NOMO-1 treated with DMSO at 0.1 percent for 48 hours (cell line): ENCODE measurements around the gene C1QTNF3.
"Not testable (repeated sequence)": the region's sequence is repeated elsewhere in the genome, so short reads cannot be mapped to it uniquely, and the experiment has no call there.

ENCODE experiments used
- DNase-seq: peaks from one replicate; lab custom pipeline; 2025; ENCODE audit not compliant: unreplicated experiment; lab: John Stamatoyannopoulos, UW

The C1QTNF3 gene

DNA sequence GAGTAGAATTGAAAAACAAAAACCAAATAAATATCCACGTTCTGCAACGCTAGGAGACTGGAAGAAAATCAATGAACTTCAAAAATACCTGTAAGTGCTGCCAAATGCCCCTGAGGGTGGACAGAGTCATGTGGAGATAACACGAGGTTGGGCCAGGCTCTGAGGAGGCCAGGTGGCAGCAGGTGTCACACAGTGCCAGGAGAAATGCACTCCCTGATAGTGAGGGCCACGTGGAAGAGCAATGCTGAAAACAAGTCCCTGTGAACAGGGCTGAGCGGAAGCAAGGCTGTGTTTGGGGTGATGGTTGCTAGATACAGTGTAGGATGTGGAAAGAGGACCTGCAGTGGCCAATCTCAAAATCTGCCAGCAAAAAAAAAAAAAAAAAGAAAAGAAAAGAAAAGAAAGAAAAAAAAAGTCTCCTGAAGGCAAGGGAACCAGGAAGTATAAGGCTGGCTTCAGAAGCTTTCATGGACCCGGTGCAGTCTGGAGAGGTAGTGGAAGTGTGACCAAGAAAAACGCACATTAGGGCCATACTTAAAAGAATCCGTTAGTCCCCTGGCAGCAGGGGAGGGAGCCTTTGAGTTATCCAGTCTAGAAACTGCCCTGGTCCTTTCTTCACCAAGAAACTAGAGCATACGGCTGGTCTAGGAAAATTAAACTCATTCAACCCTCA is 16.8 kb downstream of the C1QTNF3 start:
- DNase-seq: no peak

DNA sequence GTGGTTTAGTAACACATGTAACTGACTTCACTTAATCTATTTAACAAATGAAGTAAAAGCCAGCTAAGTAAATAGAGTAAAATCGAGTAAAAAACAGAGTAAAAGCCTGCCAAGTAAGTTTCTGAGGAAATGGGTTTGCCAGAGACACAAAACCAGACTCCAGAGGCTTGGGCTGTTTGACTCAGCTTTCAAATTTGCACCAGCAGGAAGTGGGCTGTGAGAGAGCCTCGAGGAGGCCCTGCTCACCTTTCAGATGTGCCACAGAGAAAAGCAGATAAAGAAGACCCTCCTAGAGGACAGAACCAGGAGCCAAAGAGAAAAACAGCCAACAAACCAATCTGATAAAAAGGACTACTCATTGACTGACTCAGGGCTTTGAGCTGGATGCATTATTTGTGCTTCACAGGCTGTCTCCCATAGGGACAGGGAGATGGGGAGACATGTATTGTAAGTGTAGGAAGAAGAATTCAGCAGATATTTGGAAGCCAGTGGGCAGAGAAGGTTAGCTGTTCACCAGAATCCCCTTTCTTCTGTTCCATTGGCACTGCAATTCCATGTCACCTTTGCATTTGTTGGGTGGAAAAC is 20.8 kb downstream of the C1QTNF3 start:
- no peak for DNase-seq

DNA sequence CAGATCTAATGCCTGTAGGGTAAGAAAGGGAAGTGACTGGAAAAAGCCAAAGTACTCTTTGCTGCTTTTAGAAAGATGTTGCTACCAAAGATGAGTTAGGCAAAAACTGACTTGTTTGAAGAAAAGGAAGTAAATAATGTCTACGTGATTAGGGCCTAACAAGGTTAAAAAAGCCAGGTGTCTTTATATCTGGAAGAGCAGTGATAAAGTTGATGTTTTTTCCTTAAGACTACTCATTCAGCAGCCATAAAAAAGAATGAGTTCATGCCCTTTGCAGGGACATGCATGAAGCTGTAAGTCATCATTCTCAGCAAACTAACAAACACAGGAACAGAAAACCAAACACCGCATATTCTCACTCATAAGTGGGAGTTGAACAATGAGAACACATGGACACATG is 21.7 kb downstream of the C1QTNF3 start:
- peak; percentile 51 for DNase-seq

DNA sequence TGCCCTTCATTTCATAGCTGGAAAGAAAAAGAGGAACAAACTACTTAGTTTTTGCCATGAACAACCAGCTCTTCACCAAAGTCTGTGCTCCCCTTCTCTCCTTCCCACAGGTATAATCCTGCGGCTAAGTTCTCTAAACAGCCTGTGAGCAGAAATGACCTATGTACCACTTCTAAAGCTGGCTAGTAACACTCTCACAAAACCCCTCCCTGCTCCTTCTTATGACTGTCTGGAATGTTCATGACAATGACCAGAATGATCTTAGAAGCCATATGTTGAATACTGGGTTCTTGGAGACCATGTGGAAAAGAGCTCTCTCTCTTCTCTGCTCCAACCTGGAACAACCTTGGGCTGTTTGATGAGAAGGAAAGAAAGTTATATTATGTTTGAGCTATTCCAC is 22.3 kb downstream of the C1QTNF3 start:
- no peak for DNase-seq

DNA sequence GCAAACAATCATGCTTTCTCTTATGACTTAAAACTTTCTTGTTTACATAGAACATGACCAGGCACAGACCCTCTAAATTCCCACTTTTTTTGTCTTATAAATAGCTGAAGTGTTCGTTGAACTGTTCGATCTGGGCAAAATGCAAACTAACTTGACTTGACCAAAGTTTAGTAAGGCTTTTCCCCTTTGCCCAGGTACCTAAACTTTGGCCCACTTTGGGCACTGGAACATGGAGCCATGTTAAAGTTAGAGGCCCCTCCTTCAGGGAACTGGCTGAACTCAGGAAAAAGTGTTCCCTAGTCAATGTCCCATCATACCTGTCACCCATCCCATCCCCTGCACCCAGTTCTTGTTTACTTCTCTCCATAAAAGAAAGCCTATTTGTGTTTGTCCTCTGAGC is 25.8 kb downstream of the C1QTNF3 start:
- DNase-seq: no peak

DNA sequence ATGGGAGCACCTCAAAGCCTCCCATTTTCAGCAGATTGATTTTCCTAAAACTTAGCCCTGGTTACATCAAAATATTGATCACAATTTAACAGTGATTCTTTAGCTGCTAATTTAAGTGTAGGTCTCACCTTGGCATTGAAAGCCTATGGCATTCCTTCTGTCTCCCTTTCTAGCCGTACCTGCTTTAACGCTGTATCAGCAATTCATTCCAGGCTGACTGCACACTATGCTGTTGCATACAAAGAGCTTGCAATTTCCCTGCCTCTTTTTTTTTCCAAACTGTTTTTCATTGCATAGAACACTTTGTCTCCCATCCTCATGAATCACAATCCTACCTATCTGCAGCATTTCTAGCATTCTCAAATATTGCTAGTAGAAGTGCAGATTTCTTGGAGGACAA is 26.3 kb downstream of the C1QTNF3 start:
- DNase-seq: no peak

DNA sequence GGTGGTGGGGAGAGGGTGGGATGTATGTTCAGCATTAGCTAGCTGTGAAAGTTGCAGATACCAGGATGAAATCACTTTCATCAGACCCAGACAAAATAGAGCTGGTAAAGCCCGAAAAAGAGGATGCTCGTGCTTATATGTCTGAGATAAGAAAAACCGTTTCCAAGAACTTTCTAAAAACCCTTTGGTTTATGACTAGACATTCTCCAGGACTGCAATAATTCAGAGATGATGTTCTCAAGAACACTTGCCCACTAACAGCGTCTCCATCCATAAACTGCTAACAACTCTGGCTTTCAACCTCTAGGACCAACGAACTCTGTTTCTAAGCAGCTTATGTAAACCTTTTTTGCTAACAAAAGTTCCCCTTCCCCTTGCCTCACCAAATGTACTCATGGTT is 26.8 kb downstream of the C1QTNF3 start:
- no peak for DNase-seq

DNA sequence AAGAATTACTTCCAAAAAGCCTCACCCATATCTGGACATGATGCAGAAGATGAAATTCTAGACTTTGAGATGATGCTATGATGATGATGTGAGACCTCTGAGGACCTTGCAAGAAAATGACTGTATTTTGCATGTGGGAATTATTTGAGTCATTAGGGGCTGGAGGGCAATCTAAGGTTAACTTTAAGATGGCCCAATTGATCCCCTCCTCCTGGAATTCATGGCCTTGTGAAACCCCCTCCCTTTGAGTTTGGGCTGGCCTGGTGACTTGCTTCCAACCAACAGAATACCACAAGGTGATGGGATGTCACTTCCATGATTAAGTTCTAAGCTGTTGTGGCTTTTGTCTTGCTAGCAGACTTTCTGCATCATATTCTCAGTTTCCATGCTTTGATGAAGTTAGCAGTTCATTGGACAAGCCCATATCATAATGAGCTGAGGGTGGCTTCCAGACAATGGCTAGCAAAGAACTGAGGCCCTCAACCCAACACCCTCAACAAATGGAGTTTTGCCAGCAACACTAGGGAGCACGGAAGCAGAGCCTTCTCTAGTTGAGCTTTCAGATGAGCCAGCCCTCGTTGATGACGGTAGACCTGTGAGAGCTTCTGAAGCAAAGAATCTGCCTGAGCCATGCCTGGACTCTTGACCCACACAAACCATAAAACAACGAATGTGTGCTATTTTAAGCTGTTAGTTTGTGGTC is 27.7 kb downstream of the C1QTNF3 start:
- no peak for DNase-seq

DNA sequence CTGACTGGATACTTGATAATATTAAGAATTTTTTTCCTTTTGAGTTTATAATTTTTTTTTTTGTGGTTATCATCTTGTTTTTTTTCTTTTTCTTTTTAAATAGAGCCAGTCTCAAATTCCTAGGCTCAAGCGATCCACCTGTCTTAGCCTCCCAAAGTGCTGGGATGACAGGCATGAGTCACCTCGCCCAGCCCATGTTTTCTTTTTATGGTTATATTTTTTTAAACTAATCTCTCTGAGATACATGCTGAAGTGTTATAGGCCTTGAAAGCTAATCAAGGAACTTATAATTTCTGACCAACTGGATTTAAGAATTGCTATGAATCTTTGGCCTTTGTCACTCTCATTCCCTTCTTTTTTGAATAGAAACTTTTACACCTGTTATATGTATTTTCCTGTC is 28.4 kb downstream of the C1QTNF3 start:
- no peak for DNase-seq

DNA sequence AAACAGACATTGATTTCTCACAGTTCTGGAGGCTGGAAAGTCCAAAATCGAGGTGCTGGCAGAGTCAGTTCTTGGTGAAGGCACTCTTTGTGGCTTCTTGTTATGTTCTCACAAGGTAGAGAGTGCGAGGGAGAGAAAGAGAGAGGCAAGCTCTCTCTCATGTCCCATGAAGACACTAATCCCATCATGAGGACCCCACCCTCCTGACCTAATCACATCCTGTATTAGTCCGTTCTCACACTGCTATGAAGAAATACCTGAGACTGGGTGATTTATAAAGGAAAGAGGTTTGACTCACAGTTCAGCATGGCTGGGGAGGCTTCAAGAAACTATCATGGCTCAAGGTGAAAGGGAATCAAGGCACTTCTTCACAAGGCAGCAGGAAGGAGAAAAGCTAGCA is 29.5 kb downstream of the C1QTNF3 start:
- no peak for DNase-seq

DNA sequence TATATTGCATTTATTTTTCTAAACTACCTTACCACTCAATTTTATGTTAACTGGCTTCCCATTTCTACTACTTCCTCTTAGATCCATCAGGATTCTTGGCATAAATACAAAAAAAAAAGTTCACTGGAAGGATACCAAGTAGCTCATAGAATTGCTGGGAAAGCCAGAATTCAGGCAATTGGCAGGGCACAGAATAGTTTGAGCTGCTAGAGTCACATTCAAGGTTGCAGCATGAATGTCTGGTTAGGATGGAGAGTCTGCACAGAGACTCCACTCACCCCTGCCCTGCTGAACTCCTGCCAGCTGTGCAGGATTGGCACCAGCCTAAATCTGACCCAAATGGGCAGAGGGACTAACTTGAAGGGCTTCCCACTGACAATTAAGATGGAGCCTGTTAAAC is 30.2 kb downstream of the C1QTNF3 start:
- DNase-seq: no peak

DNA sequence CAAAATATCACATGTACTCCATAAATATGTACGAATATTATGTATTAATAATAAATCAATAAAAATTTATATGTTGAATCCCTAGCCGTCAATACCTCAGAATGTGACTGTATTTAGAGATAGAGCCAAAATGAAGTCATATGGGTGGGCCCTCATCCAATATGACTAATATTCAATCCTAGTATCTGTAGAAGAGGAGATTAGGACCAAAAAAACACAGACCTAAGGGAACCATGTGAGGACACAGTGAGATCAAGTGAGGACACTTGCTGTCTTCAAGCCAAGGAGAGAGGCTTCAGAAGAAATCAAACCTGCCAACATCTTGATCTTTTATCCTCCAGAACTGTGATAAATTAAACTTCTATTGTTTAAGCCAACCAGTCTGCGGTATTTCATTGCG is 31.5 kb downstream of the C1QTNF3 start:
- no peak for DNase-seq

DNA sequence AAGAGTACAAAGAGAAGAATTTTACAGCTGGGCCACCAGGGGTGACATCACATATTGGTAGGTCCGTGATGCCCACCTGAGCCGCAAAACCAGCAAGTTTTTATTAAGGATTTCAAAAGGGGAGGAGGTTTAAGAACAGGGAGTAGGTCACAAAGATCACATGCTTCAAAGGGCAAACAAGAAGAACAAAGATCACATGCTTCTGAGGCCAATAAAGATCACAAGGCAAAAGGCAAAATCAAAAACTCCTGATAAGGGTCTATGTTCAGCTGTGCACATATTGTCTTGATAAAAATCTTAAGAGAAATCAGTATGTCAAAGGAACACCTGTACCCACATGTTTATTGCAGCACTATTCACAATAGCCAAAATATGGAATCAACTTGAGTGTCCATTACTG is 32.9 kb downstream of the C1QTNF3 start:
- not testable (repeated sequence) for DNase-seq

DNA sequence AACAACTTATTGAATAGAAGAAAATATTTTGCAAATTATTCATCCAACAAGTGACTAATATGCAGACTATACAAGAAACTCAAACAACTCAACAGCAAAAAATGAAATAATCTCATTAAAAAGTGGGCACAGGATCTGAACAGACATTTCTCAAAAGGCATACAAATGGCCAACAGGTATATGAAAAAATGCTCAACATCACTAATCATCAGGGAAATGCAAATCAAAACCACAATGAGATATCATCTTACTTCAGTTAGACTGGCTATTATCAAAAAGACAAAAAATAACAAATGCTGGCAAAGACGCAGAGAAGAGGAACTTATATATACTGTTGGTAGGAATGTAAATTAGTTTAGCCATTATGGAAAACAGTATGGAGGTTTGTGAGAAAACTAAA is 33.4 kb downstream of the C1QTNF3 start:
- no peak for DNase-seq

DNA sequence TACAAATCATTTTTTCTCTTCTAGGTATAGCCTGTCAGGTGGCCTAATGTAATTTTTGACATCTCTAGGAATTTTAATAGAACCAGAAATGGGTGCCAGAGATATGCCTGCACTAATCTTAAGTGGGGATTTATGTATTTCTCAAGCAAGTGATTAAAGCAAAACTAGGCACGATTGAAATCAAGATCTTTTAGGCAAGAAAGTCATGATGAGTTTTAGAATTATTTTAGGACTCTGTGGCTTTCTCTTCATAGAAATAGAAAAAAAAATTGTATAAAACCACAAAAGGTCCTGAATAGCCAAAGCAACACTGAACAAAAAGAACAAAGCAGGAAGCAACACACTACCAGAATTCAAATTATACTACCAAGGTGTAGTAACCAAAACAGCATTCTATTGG is 34.2 kb downstream of the C1QTNF3 start:
- DNase-seq: peak; percentile 62

DNA sequence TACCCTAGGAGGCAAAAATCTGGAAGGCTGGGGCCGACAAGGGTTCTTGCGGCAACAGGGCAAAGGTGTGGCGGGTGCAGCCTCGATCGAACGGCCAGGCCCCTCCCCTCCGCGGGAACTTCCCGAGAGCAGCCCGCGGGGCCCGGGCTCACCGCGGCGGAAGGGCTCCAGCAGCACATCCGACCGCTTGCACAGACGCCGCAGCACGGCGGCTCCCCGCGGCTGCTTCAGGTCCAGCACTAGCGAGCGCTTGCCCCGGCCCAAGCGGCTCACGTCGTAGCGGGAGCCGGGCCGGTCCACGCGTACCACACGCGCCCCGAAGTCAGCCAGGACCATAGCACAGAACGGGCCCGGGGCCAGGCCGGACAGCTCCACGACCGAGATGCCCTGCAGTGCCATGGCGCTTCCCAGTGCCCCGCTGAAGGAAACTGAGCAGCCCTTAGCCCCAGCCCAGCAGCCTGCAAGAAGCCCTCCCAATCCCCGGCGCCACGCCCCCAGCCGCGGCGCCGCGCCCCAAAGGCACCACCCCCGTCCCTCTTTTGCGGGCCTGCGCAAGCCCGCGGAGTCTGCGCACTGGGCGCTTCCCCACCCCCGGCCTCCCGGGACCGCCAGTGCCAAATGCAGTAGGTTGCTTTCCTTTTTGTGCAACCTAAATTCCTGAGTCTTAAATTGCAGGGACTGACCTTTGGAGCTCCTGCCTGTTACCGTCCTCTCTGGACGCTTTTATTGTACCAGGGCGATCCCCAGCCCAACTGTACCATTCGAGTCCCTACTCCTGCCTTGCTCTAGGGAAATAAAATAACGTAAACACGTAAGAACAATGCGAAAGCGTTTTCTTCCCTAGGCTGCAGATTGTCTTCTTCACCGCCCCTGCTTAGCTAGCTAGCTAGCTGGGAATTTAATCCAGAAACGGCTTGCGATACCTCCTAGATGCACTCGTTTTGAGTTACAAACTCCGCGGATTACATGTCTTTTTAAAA is 35.1 kb downstream of the C1QTNF3 start, which contains the start of gene AMACR:
Gene AMACR (minus strand): TSS at position 430 of the 980 bp plus-strand sequence. CDS start 31 bp downstream, at position 399.
- DNase-seq: peak; percentile 98

DNA sequence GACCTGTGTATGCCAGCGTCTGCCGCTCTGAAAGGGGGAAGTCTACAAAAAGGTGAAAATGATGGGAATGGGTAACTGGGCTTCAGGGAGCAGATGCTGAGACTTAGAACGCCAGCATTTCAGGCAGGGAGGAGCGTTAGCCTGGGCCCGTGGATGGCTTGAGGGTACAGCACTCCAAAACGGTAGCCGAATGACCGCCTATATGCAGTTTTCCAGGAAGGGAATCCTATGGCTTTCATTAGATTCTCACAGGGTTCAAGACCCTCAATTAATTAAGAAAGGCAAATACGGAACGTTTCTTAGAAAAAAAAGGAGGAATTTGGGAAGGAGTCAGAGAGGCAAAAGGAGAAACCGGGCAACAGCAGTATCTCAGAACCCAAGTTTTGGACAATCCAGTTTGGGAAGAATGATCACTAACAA is 35.8 kb downstream of the C1QTNF3 start:
- DNase-seq: no peak

DNA sequence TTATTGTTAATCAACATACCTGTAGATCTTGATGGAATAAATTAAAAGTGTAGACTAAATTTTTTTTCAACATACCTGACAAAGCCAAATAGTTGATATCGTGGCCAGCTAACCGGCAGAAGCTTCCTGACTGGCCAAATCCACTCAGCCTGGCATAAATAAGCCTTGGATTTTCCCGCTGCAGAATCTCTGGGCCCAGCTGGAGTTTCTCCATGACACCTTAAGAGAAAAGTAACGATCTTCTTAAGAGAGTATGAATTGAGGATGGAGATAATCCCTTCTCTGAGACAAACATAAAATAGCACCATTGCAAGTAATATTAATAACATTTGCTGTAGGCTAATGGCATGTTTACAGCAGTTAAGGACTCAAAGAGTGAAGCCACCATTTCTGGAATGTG is 37.3 kb downstream of the C1QTNF3 start:
- no peak for DNase-seq

DNA sequence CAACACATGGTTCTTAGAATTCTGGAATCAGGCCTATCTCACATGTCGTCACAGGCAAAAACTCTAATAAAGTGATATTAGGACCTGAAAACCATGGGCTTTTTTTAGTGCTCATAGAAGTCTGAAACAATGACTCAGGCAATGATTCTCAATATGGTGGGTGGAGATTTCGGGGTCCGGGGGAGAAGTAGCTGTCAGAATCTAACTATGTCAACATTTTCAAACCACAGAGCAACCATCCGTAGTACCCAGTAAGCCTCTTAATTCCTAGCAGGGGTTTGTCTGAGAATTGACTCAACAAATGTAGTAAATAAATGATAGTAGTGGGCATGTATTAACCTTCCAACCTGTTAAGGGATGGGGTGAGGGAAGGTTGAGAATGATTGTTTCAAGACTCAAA is 37.8 kb downstream of the C1QTNF3 start:
- DNase-seq: peak; percentile 11

DNA sequence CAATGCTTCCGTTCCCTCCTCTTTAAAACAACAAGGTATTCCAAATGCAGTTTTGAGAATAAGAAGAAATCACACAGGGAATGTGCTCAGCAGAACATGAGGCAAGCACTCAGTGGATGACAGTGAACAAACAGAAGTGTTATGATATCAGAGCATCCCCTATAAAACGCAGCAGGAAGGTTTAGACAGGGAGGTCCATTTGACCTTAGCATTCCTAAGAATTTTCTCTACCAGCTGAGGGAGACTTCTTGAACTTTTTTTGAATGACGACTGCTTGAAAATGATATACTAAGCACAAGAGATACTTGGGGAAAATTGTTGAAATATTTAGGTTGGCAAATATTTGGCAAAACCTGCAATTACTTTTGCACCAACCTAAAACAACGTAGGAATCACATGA is 39.1 kb downstream of the C1QTNF3 start:
- no peak for DNase-seq

DNA sequence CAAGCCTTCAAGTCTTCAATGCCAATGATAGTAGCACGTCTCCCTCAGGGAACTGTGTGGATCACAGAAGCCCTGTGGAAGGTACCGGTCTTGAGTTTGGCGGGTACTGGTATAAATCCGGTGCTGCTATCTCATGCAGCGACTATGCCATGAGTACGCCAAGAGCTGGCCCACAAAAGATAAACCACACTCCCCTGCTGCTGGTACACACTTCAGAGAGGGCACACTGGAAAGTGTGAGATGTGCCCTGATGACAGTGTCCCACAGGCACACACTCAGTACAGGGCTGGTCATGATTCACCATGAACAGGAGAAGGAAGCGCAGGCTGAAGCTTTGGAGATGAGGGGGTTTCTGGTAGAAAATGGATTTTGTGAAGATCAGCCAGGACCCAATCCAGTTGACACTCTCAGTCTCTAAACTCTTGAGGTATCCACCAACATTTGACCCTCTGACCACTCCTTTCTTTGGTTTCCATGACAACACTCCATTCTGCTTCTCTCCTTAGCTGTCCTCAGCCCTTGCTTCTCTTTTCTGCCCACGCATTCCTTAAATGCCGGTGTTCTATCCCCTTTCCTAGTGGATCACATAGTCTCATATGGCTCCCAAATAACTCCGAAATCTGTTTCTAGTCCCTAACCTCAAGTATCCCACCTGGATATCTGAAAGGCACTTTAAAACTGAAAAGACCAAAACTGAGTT is 40.2 kb downstream of the C1QTNF3 start:
- no peak for DNase-seq
